ENCODE results near the gene SC5D. TPM values are rescaled to one million over a fixed set of nuclear protein-coding genes. Genes with fewer than 3 reads are reported as not detected.

The SC5D gene
- total RNA-seq, 4 donors from 2014 or later = 23.1 to 49.6 (median 36.0) TPM

- H3K27me3 ChIP-seq = no peaks in the 10 kb centered on the region
- H3K9me3 ChIP-seq = no peaks in the 10 kb centered on the region
- peaks cover 0 to 18% (median 0%) of the 10 kb centered on the region in 4 donors for H3K4me1 ChIP-seq
- no peak for TF ChIP-seq EP300 (IDR thresholded peaks at IDR 0.05)
- no peak for TF ChIP-seq POLR2A (IDR thresholded peaks at IDR 0.05)
- TF ChIP-seq CTCF (IDR thresholded peaks at IDR 0.05) = no peak
- no peak overlapping the region for H3K4me3 ChIP-seq
- no peak for DNase-seq (ENCODE audit: low spot score in 2 of 2)
- peaks cover 0 to 4% (median 0%) of the 10 kb centered on the region in 3 donors for H3K36me3 ChIP-seq
- no peak overlapping the region for H3K27ac ChIP-seq
Observed at GRCh38 chr11:121299417-121299816, 6.8 kb downstream of the SC5D start.

GRCh38 chr11:121300313-121300971, 7.9 kb downstream of the SC5D start:
- H3K4me3 ChIP-seq = no peak overlapping the region
- H3K36me3 ChIP-seq = peaks cover 0 to 14% (median 0%) of the 10 kb centered on the region in 3 donors
- DNase-seq (ENCODE audit: low spot score in 2 of 2) = no peak
- H3K9me3 ChIP-seq = no peaks in the 10 kb centered on the region
- 90 to 98% methylated on average over 2 of the region's 2 CpGs for WGBS, 2 donors
- H3K27me3 ChIP-seq = no peaks in the 10 kb centered on the region
- TF ChIP-seq CTCF (IDR thresholded peaks at IDR 0.05) = no peak
- TF ChIP-seq EP300 (IDR thresholded peaks at IDR 0.05) = peak in 1 of 2 donors; percentile 33
- no peak overlapping the region for H3K27ac ChIP-seq
- H3K4me1 ChIP-seq = peaks cover 0 to 16% (median 0%) of the 10 kb centered on the region in 4 donors

GRCh38 chr11:121300972-121301699, 8.6 kb downstream of the SC5D start:
- Histone ChIP-seq H3K36me3 (peaks cover 0 to 21% (median 0%) of the 10 kb centered on the region in 3 donors), H3K9me3 (no peaks in the 10 kb centered on the region), H3K4me1 (peaks cover 0 to 16% (median 0%) of the 10 kb centered on the region in 4 donors), H3K4me3 (no peak overlapping the region), H3K27me3 (no peaks in the 10 kb centered on the region), H3K27ac (no peak overlapping the region)
- 73 to 81% methylated on average over 3 of the region's 3 CpGs for WGBS, 2 donors
- TF ChIP-seq EP300 (IDR thresholded peaks at IDR 0.05) (no peak), CTCF (IDR thresholded peaks at IDR 0.05) (no peak), POLR2A (IDR thresholded peaks at IDR 0.05) (no peak)
- no peak for DNase-seq (ENCODE audit: low spot score in 2 of 2)

GRCh38 chr11:121304759-121305158, 12.2 kb downstream of the SC5D start:
- no peak overlapping the region for H3K4me3 ChIP-seq

More at GRCh38 chr11:121304759-121305158, 12.2 kb downstream of the SC5D start:
- no peak for DNase-seq (ENCODE audit: low spot score in 2 of 2)
- H3K9me3 ChIP-seq = no peaks in the 10 kb centered on the region
- H3K27me3 ChIP-seq = no peaks in the 10 kb centered on the region
- no peak overlapping the region for H3K27ac ChIP-seq
- WGBS, 2 donors = 97 to 100% methylated on average over 1 of the region's 1 CpG
- peaks cover 3 to 58% (median 9%) of the 10 kb centered on the region in 3 donors for H3K36me3 ChIP-seq
- peaks cover 0 to 16% (median 0%) of the 10 kb centered on the region in 4 donors for H3K4me1 ChIP-seq
- no peak for TF ChIP-seq EP300 (IDR thresholded peaks at IDR 0.05)
- TF ChIP-seq CTCF (IDR thresholded peaks at IDR 0.05) = no peak
- TF ChIP-seq POLR2A (IDR thresholded peaks at IDR 0.05) = no peak
